DMS79 treated with DMSO at 0.1 percent for 48 hours (cell line): ENCODE data around the gene HAUS3.
"Not testable (repeated sequence)": the region's sequence is repeated elsewhere in the genome, so short reads cannot be mapped to it uniquely, and the experiment has no call there.

ENCODE experiments used
- DNase-seq: peaks from one replicate; lab custom pipeline; 2025; lab: John Stamatoyannopoulos, UW

Gene HAUS3

GRCh38 chr4:2251795-2252529 is 10.0 kb upstream of the HAUS3 start:
- DNase-seq = no peak

DNA sequence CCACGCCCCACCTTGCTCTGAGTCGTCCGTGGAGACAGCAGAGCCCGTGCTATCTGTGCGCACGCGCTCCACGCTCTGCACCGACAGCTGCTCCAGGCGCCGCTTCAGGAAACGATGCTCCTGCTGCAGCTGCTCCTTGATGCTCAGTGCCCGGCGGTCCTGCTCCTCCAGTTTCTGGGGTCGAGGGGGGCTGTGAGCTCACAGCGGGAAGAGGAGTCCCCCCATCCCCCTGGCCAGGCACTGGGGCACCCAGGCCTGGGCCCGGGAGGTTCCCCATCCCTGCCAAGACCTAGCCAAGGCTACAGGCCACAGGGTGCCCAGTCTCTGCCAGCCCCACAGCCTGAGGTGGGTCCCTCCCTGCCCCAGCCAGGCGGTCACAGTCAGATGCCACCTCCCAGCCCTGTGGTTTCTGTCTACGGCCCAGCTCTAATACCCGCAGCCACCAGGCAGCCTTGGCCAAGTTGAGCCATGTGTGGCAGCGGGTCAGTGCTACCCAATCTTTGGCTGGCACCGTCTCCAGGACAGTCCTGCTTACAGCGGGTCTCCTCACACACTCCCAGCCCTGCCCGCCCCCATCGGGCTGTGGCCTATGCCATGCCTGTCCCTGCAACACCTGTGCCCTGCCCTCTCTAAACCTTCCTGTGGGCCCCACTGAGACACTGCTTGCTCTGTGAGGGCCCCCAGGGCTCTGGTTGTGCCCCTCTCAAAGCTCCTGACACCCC is 9.3 kb upstream of the HAUS3 start:
- DNase-seq = no peak

- no peak for DNase-seq
Observed at GRCh38 chr4:2250357-2251072, 8.6 kb upstream of the HAUS3 start.

- DNase-seq = no peak
Observed at GRCh38 chr4:2249526-2250356, 7.8 kb upstream of the HAUS3 start.

DNA sequence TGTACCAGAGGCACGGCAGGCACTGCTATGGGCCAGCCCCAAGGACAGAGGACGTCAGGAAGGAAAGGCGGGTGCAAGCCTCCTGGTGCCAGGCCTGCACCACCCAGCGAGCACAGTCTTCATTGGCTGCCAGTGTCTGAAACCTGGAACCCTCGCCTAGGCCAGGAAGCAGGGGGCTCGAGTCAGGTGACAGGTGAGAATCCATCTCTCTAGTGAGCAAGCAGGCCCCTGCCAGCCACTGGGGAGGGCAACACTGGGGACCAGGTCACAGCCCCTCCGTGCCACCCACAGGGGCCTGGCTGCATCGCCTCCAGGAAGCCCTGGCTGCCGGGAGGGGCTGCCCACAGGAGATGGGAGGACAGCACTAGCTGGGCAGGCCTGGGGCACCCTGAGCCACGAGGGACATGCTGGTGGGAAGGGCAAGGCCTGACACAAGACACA is 6.9 kb upstream of the HAUS3 start:
- no peak for DNase-seq

- DNase-seq = no peak
Observed at GRCh38 chr4:2248044-2248780, 6.3 kb upstream of the HAUS3 start.

DNA sequence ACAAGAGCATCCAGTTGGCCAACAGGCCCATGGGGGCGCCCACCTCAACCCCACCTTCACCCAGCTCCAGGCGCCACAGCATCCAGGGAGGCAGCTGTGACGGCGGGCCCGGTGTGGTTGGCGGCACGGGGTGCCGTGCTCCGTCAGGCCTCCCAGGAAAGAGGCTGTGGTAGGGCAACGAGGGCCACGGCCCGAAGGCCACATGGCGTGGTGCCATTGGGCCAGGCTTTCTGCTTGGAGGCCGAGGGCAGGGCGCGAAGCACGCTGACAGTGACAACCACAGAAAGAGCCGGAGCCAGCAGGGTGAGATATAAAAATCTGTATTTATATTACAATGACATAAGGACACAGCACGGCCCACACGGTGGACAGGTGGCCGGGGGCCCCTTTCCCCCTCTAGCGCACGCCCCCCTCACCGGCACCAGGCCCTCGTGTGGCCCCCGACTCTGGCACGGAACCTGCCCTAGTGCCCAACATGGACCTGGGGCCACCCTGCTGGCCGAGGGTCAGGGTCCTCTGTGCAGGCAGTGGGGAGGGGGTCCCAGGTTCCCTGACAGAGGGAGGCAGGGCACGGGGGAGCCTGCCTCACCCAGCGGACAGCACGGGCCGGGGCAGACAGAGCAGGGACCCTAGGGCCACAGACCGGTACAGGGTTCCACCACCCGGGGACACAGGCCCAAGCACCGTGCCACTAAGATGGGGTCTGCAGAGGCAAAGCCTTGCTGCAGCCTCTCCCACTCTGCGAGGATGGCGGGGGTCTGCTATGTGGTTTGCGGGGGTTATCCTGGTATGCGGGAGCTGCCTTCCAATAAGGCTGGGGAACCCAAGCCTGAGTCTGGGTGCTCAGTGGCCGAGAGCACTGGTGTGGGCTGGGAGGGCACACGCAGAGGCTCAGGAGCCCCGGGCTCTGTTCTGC is 5.5 kb upstream of the HAUS3 start:
- no peak for DNase-seq

DNA sequence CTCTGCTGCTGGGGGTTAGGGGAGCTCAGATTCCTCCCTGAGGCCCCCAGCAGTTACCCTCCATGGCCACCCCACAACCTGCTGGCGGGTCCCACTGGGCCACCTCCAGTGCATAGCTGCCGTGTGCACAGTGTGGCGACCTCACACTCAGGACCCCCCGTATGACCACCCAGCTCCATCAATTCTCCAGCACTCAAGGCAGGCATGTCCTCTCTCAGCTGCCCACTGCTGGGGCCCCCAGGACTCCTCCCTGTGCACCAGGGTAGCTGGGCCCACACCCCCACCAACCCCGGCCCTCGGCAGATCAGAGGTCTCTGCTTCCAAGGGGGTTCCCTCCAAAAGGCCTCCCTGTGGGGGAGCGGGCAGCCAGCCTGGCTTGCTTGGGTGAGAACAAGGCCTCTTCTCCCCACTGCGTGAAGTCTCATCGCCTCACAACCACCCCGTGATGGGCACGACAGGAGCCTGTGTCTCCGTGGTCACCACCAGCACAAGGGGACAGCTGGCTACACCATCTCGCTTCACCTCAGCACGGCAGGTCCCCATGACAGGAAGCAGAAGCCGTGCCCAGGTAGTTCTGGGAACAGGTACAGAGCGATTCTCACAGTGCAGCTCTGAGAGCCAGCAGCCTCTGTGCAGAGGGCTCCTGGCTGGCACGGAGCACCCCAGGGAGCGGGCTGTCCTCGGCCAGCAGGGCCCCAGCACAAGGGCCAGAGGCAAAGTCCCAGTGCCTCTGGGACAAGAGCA is 4.6 kb upstream of the HAUS3 start:
- no peak for DNase-seq

DNA sequence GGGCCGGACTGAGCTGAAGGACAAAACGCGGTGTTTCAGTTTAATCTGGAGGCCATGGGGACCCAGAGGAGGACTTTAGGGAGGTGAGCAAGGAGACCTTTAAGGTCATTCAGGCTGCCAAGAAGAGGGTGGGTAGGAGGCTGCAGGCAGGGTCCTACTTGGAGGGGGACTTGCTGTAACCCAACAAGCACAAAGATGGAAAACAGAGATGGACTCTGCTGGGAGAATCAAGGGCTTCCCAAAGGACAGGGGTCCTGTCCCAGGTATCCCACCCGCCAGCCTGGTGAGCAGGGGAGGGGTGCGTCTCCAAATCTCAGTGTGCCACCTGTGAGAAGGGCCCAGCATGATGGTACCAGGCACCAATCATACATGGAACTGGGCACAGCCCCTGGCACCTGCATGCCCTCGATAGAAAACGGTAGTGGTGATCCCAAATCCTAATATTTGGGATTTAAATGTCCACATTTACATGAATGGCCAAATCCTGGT is 3.9 kb upstream of the HAUS3 start:
- no peak for DNase-seq

DNA sequence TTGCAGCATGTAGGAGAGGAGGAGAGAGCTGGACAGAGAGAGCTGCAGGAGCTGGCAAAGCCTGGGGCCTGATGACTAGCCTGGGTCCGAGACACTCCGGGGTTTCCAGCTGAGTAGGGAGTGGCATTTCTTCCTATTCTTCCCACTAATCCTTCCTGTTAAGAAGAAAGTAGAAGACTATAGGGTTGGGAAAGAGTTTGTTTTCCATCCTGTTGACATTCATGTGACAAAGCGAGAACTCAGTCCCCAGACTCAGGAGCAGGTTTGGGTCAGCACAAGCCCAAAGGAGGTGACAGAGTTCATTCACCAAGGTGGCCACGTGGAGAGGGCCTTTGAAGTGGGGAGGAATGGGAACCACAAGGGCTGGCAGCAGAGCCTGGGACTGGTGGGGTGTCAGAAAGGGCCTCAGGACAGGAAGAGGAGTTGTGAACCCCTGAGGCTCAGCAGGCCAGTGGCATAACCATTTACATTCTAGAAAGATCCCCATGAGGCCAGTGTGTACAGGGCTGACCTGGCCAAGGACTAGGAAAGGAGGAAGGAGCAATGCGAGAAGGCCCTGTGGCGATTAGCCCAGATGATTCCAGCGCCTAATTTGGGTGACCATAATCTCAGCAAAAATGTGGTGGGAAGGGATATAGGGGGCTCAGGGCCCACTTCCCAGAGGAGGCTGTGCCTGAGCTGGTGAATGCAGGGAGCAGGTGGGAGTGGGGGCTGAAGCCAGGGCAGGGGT is 3.3 kb upstream of the HAUS3 start:
- DNase-seq = no peak

DNA sequence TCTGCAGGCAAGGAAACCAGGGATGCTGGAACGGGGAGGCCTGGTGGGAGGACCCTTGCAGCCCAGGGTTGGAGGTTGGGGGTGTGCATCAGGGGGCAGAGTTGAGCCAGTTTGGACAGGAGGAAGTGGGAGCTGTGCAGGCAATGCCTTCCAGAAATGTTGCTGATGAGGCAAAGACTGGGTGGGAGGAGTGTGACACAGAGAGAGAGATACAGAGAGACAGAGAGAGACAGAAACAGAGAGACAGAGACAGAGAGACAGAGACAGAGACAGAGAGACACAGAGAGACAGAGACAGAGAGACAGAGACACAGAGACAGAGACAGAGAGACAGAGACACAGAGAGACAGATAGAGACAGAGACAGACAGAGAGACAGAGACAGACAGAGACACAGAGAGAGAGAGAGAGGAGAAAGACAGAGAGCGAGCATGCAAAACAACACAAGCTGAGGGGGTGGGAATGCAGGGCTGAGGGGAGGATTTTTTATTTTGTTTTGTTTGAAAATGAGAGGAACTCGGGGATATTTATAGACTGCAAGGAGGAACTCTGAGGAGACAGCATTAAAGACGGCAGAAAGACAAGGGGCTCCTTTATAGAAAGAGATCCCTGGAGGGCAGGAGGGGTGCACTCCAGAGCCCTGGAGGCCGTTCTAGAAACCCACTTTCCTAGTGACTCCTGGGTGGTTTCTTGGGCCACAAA is 1.9 kb upstream of the HAUS3 start:
- DNase-seq = no peak

- no peak for DNase-seq
Observed at GRCh38 chr4:2241003-2241402, 918 bp downstream of the HAUS3 start.

GRCh38 chr4:2236944-2237666 is 4.8 kb downstream of the HAUS3 start:
- DNase-seq = no peak

- DNase-seq = no peak
Observed at GRCh38 chr4:2231082-2231481, 10.8 kb downstream of the HAUS3 start.

DNA sequence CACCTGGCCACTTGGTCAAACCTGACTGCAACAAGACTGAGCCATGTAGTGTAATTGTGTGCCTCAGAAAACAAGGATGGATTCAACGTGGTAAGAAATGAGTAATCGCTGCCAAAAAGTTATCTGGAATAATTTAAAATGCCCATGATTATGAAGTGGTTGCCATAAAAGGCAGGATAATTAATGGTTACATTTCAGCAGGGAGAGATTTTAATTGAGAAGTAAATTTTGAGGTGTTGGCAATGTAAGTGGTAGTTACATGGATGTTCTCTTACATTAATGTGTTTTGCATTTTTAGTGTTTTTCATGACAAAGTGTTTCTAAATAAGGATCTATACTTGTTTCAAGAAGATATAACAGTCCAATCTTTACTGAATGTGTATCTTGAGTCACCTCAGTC is 15.7 kb downstream of the HAUS3 start:
- DNase-seq = peak; percentile 46

DNA sequence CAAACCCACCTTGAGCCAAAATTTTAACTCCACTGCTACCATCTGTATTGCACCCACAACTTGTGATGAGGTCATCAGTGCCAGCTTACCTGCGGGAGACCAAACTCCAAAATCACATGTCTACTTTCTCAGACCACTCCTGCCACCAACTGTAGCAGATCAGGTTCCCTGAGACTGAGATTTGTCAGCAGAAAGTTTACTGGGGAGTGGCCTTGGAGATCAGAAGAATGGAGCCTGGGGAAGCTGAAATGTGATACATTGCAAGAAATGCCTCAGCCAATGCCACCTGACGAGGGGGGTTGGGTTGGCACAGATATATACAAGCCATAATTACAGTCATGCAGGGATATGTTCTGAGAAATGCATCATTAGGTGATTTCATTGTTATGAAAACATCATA is 19.1 kb downstream of the HAUS3 start:
- DNase-seq = no peak

DNA sequence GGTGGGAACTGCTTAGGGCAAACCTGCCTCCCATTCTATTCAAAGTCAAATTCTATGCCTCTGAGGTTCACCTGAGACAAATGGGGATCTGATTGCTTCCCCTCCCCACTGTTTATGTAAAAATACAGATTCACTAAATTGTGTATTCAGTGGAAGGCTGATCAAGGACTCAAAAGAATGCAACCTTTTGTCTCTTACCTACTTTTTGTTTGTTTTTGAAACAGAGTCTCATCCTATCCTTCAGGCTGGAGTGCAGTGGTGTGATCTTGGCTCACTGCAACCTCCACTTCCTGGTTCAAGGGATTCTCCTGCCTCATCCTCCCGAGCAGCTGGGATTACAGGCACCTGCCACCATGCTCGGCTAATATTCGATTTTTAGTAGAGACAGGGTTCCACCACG is 20.5 kb downstream of the HAUS3 start:
- not testable (repeated sequence) for DNase-seq
